GM23248 (cell line): Measurements from ENCODE around the gene APOL2. TPM values are rescaled to one million over a fixed set of nuclear protein-coding genes. Genes with fewer than 3 reads are reported as not detected.
"Not testable (repeated sequence)": the region's sequence is repeated elsewhere in the genome, so short reads cannot be mapped to it uniquely, and the experiment has no call there.

Experiments used
- DNase-seq: peaks from one replicate; pipeline ENCODE4 v3.0.0-alpha.2; 2015
- H2AFZ ChIP-seq: fragments of 200-600 bp; sonication (generic); 2 replicates; pipeline ENCODE4 v1.6.1; 2016; ENCODE audit warnings: antibody characterized with exemption
- H3F3A ChIP-seq: fragments of 200-600 bp; sonication (generic); 2 replicates; pipeline ENCODE4 v1.6.1; 2016; ENCODE audit warnings: mild to moderate bottlenecking, antibody characterized with exemption, mixed run types; ENCODE audit not compliant: insufficient read depth
- H3K27ac ChIP-seq: fragments of 200-600 bp; sonication (generic); 2 replicates; pipeline ENCODE4 v1.5.1; 2016; ENCODE audit warnings: mild to moderate bottlenecking
- H3K27me3 ChIP-seq: fragments of 200-600 bp; sonication (generic); replicated peaks from 2 replicates; pipeline ENCODE4 v1.6.1; 2016; ENCODE audit warnings: mild to moderate bottlenecking; ENCODE audit not compliant: insufficient read depth
- H3K36me3 ChIP-seq: fragments of 200-600 bp; sonication (generic); 2 replicates; pipeline ENCODE4 v1.6.1; 2016; ENCODE audit warnings: low read depth, mild to moderate bottlenecking
- H3K4me1 ChIP-seq: fragments of 200-600 bp; sonication (generic); 2 replicates; pipeline ENCODE4 v1.6.1; 2016; ENCODE audit warnings: mild to moderate bottlenecking; ENCODE audit not compliant: insufficient read depth
- H3K4me2 ChIP-seq: fragments of 200-600 bp; sonication (generic); one replicate; pipeline ENCODE4 v1.6.1; 2016; ENCODE audit warnings: mild to moderate bottlenecking; ENCODE audit not compliant: unreplicated experiment
- H3K4me3 ChIP-seq: fragments of 200-600 bp; sonication (generic); 2 replicates; pipeline ENCODE4 v1.5.1; 2016; ENCODE audit warnings: mild to moderate bottlenecking
- H3K79me2 ChIP-seq: fragments of 200-600 bp; sonication (generic); 2 replicates; pipeline ENCODE4 v1.6.1; 2016; ENCODE audit warnings: mild to moderate bottlenecking; ENCODE audit not compliant: insufficient read depth
- H3K9ac ChIP-seq: fragments of 200-600 bp; sonication (generic); 2 replicates; pipeline ENCODE4 v1.6.1; 2016; ENCODE audit warnings: mild to moderate bottlenecking
- H3K9me2 ChIP-seq: fragments of 200-600 bp; sonication (generic); 2 replicates; pipeline ENCODE4 v1.6.1; 2016; ENCODE audit warnings: mixed run types, mild to moderate bottlenecking, moderate library complexity; ENCODE audit not compliant: insufficient read depth
- H3K9me3 ChIP-seq: fragments of 200-600 bp; sonication (generic); one replicate; pipeline ENCODE4 v1.6.1; 2017; ENCODE audit warnings: low read depth
- H4K20me1 ChIP-seq: fragments of 200-600 bp; sonication (generic); 2 replicates; pipeline ENCODE4 v1.6.0; 2016; ENCODE audit not compliant: insufficient read depth
- EZH2 ChIP-seq: fragments of 200-600 bp; sonication (generic); IDR thresholded peaks from 2 replicates; pipeline ENCODE4 v1.6.1; 2018; ENCODE audit warnings: antibody characterized with exemption, mild to moderate bottlenecking; ENCODE audit not compliant: insufficient read depth, poor library complexity, severe bottlenecking
- EZH2phosphoT487 ChIP-seq: fragments of 200-600 bp; sonication (generic); IDR thresholded peaks from 2 replicates; pipeline ENCODE4 v1.6.1; 2018; ENCODE audit warnings: antibody characterized with exemption, moderate library complexity, mild to moderate bottlenecking, low read depth; ENCODE audit not compliant: insufficient read depth
- WGBS, 2 experiments: methylation state at CpG; one replicate each; pipeline ENCODE4 v1.1.6; 2015 to 2017; ENCODE audit warnings: low lambda C conversion rate in 2 of 2, low coverage in 1 of 2; ENCODE audit errors: missing lambda C conversion rate in 2 of 2; 5-methylcytosine and 5-hydroxymethylcytosine counted together
- in situ Hi-C: fragments of 300-500 bp; cut with MboI; formaldehyde crosslinking; loops from 2 replicates; pipeline ENCODE4 v1.15.0; 2020
- polyA plus RNA-seq: library from polyadenylated mRNA; unstranded; fragments of >200 nt; fragmentation: Nextera tagmentation; extraction: Ambion mirVana; gene quantifications from 2 replicates; pipeline ENCODE4 v1.2.1, GENCODE V29; 2016
- total RNA-seq: library from RNA; depleted of rRNA; stranded (reverse); fragments of >200 nt; shearing (Covaris generic); gene quantifications from 2 replicates; pipeline ENCODE4 v1.2.3, GENCODE V29; 2014

The APOL2 gene
- total and polyA plus RNA-seq, 2 experiments from 2014 or later: 28.4 to 37.7 TPM

DNA sequence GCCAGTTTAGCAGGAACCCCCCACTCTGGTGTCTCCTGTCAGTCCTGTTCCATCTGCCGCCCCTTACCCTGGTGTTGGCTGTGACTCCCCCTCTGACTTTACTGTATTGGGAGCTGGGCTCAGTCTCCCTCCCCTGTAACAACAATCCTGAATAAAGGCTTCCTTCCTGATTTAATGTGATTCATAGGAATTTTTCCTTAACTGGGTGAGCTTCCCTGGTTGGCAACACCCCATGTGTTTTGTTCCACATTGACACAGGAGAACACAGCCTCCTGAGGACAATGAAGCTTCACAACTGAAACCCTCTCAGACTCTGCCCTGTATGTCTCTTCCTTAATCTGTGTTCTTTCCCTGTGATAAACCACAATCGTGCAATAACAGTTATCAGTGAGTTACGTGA is 46.2 kb downstream of the APOL2 start:
- 0 out of 2 replicates have a peak, but pooled peaks cover 9% of the 10 kb centered on the region for H3F3A ChIP-seq
- H3K9me3 ChIP-seq: no peaks in the 10 kb centered on the region
- H3K4me1 ChIP-seq: peaks cover 3% of the 10 kb centered on the region; the same call in 1 of the 2 replicates
- no peak overlapping the region for H3K9ac ChIP-seq
- no peak overlapping the region for H3K27ac ChIP-seq
- WGBS, 2 experiments: 85 to 86% methylated on average over 3 of the region's 3 CpGs
- in situ Hi-C loops: loop anchor here (25.0 kb wide), 1 partner anchor 294 kb away; the partner anchor contains the start of gene TXN2
- H3K36me3 ChIP-seq: no peaks in the 10 kb centered on the region
- no peak for DNase-seq
- H3K79me2 ChIP-seq: no peaks in the 10 kb centered on the region
- H3K4me3 ChIP-seq: no peak overlapping the region
- TF ChIP-seq EZH2 (no peak), EZH2phosphoT487 (no peak)
- H3K9me2 ChIP-seq: no peaks in the 10 kb centered on the region
- no peak overlapping the region for H3K4me2 ChIP-seq
- H3K27me3 ChIP-seq: no peaks in the 10 kb centered on the region
- H2AFZ ChIP-seq: no peak overlapping the region
- H4K20me1 ChIP-seq: no peaks in the 10 kb centered on the region

DNA sequence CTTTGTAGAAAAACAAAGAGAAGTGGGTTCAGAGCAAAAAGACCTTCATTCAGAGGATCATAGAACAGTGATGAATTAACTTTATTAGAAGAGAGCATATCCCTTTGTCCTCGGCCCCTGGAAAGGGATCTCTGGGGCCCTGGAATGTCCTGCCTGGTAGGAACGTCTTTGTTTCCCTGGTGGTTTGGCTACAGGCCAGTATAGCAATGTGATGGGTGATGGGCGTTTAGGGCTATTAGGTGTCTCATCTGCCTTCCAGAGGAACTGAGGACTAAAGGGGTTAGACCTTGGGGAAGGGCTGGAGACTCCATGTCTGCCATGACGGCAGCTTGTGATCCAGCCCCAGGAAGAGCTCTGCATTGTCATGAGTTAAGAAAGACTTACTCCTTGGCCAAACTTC is 46.8 kb downstream of the APOL2 start:
- Histone ChIP-seq H4K20me1 (no peaks in the 10 kb centered on the region), H3K9ac (no peak overlapping the region), H3K79me2 (no peaks in the 10 kb centered on the region), H3K36me3 (no peaks in the 10 kb centered on the region), H3K27ac (no peak overlapping the region), H3K4me3 (no peak overlapping the region), H3K4me2 (no peak overlapping the region), H2AFZ (no peak overlapping the region), H3K4me1 (peaks cover 3% of the 10 kb centered on the region; the same call in 1 of the 2 replicates), H3F3A (0 out of 2 replicates have a peak, but pooled peaks cover 9% of the 10 kb centered on the region), H3K27me3 (no peaks in the 10 kb centered on the region), H3K9me2 (no peaks in the 10 kb centered on the region), H3K9me3 (no peaks in the 10 kb centered on the region)
- in situ Hi-C loops: loop anchor here (25.0 kb wide), 1 partner anchor 295 kb away; the partner anchor contains the start of gene TXN2
- WGBS, 2 experiments: 58 to 61% methylated on average over 4 of the region's 4 CpGs
- no peak for TF ChIP-seq EZH2
- no peak for DNase-seq

DNA sequence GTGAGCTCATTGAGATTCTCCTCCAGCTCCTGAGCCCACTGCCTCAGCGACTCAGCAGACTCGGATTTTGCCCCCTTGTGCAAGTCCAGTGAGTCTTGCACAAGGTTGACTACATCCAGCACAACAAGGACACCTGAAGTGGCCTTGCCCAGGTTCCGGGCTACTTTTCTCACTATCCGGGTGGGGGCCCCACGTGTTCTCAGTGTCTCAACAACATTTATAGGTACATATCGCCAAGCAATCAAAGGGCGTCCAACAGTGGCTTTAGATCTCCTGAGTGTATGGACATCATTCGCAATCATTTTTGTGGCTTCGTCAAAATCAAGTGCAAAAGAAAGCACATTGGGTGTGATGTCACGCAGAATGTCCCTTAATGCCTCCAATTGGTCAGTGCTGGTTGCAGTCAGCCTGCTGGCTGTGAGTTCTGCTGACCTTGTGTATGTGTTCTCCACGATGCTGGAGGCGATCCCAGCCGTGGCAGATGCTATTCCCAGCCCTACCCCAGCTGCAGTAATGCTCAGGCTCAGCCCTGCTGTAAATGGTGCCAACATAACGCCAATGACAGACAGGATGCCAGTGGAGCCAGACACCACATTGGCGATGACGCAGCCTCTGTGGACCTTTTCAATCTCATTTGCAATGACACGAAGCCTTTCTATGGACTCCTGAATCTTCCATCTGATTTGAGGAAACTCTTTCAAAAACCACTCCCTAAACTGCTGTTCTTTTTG is 48.1 kb downstream of the APOL2 start:
- TF ChIP-seq EZH2phosphoT487: no peak
- no peak for TF ChIP-seq EZH2
- in situ Hi-C loops: loop anchor here (25.0 kb wide), 1 partner anchor 296 kb away; the partner anchor contains the start of gene TXN2
- Histone ChIP-seq H3K9me3 (no peaks in the 10 kb centered on the region), H3F3A (0 out of 2 replicates have a peak, but pooled peaks cover 9% of the 10 kb centered on the region), H3K79me2 (no peaks in the 10 kb centered on the region), H2AFZ (no peak overlapping the region), H3K4me1 (no peaks in the 10 kb centered on the region), H3K9ac (no peak overlapping the region), H3K36me3 (no peaks in the 10 kb centered on the region), H3K4me3 (no peak overlapping the region), H3K27ac (0 out of 2 replicates have a peak overlapping the region, but pooled peaks have one; percentile 7), H3K27me3 (no peaks in the 10 kb centered on the region), H3K9me2 (no peaks in the 10 kb centered on the region), H3K4me2 (no peak overlapping the region), H4K20me1 (no peaks in the 10 kb centered on the region)
- WGBS, 2 experiments: 53 to 54% methylated on average over 17 of the region's 17 CpGs
- peak; percentile 83 for DNase-seq

DNA sequence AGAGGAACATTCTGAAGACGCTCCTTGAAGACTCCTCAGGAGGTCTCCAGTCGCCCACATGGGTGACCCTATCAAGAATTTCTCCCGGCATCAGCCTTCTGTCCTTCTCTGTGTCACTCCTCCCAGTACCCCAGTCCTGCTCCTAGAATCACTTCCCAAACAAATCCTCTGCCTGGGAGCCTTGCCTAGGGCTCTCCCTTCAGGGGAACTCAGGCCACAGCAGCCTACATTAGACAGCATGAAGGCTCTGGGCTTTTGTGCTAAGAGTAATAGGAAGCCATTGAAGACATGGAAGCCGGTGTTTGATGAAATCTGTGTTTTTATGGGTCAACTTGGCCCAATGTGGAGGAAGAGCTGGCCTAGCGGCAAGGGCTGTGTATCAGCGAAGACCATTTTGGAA is 51.5 kb downstream of the APOL2 start:
- not testable (repeated sequence) for DNase-seq, H3K27me3 ChIP-seq, H3K79me2 ChIP-seq, H3K36me3 ChIP-seq, H3K4me2 ChIP-seq, H2AFZ ChIP-seq, H3K4me3 ChIP-seq, H3K9ac ChIP-seq, H3K9me2 ChIP-seq, H3K4me1 ChIP-seq, H4K20me1 ChIP-seq, H3K27ac ChIP-seq, H3F3A ChIP-seq, H3K9me3 ChIP-seq
- in situ Hi-C loops: loop anchor here (25.0 kb wide), 1 partner anchor 299 kb away; the partner anchor contains the start of gene TXN2
- WGBS, 2 experiments: 80 to 86% methylated on average over 3 of the region's 6 CpGs
